ENCODE results near the gene SLC43A1. TPM values are rescaled to one million over a fixed set of nuclear protein-coding genes. Genes with fewer than 3 reads are reported as not detected.

The SLC43A1 gene
- polyA plus RNA-seq, 1 of the 3 experiments (the other 2 are of a cell fraction) = 4.4 TPM

DNA sequence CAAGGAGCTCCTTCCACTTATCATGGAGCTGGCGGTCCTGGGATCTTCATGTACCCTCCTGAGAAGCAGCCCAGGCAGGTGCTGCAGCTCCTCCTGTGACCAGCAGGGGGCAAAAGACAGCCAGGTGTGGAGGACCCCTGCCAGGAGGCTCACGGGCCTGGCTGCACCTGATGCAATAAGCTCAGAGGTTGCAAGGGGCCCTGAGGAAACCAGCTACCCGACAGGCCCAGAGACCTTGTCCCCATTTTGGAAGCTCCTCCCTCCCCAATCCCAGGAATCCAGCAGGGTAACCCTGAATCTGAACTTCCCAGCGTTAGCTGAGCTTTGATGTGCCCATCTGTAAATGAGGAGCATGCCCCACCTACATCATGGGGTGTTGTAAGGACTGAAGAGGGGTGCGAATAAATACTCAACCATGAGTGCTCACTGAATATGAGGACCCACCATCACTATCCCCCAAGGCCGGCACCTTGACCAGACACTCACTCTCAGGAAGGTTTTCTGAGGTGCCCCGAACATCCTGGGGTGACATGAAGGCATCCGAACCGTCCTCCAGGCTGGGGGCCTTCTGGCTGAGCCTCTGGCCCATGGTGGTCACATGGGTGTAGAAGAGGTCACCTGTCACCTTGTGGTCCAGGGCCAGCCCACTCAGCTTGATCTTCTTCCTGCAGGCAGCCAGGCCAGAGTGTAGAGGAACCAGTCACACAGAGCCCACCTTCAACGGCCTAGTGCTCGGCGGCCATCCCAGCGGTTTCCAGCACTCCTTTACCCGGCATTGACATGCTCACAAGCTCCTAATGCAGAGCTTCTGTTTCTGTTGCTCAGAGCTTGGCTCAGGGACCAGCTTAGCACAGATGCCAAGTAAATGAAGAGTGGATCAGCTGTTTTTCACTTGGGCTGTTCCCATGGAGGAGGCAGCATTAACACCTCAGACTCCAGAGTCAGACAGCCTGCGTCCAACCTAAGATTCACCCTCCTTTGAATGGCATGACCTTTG, 21.7 kb downstream of the SLC43A1 start (continued):
- TF ChIP-seq RAD21 (IDR thresholded peaks at IDR 0.05; ENCODE audit: low read length) (peak; percentile 71), POLR2AphosphoS5 (IDR thresholded peaks at IDR 0.05; ENCODE audit: low read depth, low read length) (no peak)

GRCh38 chr11:57491371-57492061, 24.0 kb downstream of the SLC43A1 start:
- ChIA-PET POLR2A (no interaction called here), CTCF (interaction anchor here (0.6 to 27.2 kb wide), 18 partner anchors 9 to 153 kb away, joined by 3 to 517 read pairs (median 5); partner anchors contain the start of genes RTN4RL2, SLC43A1, TIMM10 and UBE2L6)
- peak; percentile 73 for DNase-seq
- no peaks in the 10 kb centered on the region; a peak in 1 of 4 replicates for H3K4me1 ChIP-seq (ENCODE audit: control insufficient read depth in 1 of 2, insufficient read depth in 2 of 2, low read depth in 1 of 2, low read length in 1 of 2)
- no peaks in the 10 kb centered on the region for H3K9me2 ChIP-seq
- no peak overlapping the region for H3K27ac ChIP-seq (ENCODE audit: low read depth in 2 of 2, low read length in 1 of 2)
- H3K4me3 ChIP-seq (ENCODE audit: low read depth in 2 of 2, low read length in 1 of 2) = no peak overlapping the region
- no peaks in the 10 kb centered on the region for H3K79me2 ChIP-seq (ENCODE audit: insufficient read depth)
- no peaks in the 10 kb centered on the region for H3K27me3 ChIP-seq (ENCODE audit: insufficient read depth)
- no peaks in the 10 kb centered on the region for H3K9me3 ChIP-seq
- H3F3A ChIP-seq (replicated peaks; ENCODE audit: insufficient read depth) = peaks cover 2% of the 10 kb centered on the region
- no peak overlapping the region for H3K9ac ChIP-seq
- H3K36me3 ChIP-seq (replicated peaks in 1 of 2; ENCODE audit: control insufficient read depth in 1 of 2, insufficient read depth in 2 of 2, low read length in 1 of 2) = no peaks in the 10 kb centered on the region
- no peak overlapping the region for H3K4me2 ChIP-seq
- no peaks in the 10 kb centered on the region for H4K20me1 ChIP-seq (ENCODE audit: insufficient read depth)
- 85% methylated on average over 7 of the region's 11 CpGs for WGBS (ENCODE audit: low lambda C conversion rate)
- no peak for TF ChIP-seq MXI1 (IDR thresholded peaks at IDR 0.05; ENCODE audit: low read depth, low read length)
- no peak for TF ChIP-seq RFX5 (IDR thresholded peaks at IDR 0.05; ENCODE audit: low read length)
- TF ChIP-seq CTCF (IDR thresholded peaks at IDR 0.05) = peak; percentile 64
- TF ChIP-seq, protein P1, sequence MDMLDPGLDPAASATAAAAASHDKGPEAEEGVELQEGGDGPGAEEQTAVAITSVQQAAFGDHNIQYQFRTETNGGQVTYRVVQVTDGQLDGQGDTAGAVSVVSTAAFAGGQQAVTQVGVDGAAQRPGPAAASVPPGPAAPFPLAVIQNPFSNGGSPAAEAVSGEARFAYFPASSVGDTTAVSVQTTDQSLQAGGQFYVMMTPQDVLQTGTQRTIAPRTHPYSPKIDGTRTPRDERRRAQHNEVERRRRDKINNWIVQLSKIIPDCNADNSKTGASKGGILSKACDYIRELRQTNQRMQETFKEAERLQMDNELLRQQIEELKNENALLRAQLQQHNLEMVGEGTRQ (IDR thresholded peaks at IDR 0.05; ENCODE audit: borderline replicate concordance, low read depth, low read length) = no peak
- TF ChIP-seq SMC3 (IDR thresholded peaks at IDR 0.05; ENCODE audit: low read depth, low read length) = peak; percentile 50
- TF ChIP-seq RAD21 (IDR thresholded peaks at IDR 0.05; ENCODE audit: low read length) = peak; percentile 47
- H2AFZ ChIP-seq (ENCODE audit: low read depth) = no peak overlapping the region

All from SK-N-SH (cell line).